ENCODE measurements around the gene CXCL11. TPM values are rescaled to one million over a fixed set of nuclear protein-coding genes. Genes with fewer than 3 reads are reported as not detected.
A peak's percentile ranks its signal among the peaks of the same experiment; 100 is the strongest.
"Not testable (repeated sequence)": the region's sequence is repeated elsewhere in the genome, so short reads cannot be mapped to it uniquely, and the experiment has no call there.

The CXCL11 gene
- total RNA-seq, 1 donor from 2014 or later = not detected

DNA sequence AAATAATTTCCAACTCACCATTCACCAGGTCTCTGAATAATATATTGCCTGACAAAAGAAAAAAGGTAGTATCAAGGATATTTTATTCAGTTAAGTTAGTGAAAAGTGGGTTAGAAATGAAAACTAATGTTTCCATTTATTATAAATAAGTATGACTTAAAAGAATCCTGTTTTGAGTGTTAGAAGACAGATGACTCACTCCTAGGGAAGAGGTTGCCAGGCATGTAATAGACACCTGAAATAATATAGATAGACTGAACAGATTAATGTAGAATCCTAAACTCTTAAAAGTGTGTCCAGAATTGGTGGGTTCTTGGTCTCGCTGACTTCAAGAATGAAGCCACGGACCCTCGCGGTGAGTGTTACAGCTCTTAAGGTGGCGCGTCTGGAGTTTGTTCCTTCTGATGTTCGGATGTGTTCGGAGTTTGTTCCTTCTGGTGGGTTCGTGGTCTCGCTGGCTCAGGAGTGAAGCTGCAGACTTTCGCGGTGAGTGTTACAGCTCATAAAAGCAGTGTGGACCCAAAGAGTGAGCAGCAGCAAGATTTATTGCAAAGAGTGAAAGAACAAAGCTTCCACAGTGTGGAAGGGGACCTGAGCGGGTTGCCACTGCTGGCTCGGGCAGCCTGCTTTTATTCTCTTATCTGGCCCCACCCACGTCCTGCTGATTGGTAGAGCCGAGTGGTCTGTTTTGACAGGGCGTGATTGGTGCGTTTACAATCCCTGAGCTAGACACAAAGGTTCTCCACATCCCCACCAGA lies 6.5 kb upstream of the CXCL11 start:
- DNase-seq (ENCODE audit: low spot score) = not testable (repeated sequence)

DNA sequence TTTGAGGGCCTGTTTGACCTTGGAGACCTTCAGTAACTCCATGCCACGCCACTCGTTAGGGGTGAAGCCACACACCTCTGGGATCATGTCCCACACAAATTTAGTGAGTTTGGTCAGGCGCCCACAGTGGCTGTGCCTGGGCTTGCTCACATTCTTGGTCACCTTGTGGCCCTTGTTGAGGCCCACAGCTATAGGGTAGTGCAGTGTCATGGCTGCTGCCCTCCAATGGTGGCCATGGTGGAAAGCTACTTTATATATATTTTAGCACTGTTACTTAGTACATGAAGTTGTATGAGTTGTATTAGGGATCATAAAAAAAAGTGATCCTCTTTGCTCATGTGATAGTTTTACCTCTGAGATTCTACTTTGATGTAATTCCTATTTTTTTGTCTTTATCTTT lies 985 bp upstream of the CXCL11 start:
- no peak for DNase-seq (ENCODE audit: low spot score)

DNA sequence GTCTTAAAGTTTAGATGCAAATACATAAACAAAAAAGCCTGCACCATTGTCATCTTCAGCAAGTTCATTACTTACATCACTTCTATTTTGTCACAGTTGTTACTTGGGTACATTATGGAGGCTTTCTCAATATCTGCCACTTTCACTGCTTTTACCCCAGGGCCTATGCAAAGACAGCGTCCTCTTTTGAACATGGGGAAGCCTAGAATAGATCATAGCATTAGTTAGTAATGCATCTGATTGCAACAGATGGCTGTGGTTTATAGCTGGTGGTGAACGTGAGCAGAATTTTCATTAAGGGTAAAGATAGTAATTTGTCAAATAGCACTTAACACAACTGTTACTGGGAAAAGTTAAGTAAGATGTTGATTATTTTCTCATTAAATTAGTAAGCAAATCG lies 729 bp downstream of the CXCL11 start:
- no peak for DNase-seq (ENCODE audit: low spot score)

DNA sequence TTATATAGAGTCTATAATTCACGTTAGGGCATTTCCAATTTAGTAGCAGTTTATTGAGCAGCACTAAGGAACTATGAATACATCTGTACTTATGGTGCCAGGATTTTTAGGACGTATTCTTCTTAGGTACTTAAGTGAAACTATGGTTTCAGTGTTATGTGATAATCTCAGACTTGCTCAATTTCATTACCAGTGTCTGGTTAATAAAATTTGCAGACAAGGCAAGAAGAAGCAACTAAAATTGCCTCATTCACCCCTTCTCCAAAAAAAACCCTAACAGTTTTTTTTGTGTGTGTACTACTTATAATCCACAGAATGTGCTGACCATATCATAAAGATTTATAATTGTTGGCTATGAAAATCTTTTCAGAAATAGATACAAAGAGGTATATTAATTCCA lies 6.6 kb downstream of the CXCL11 start:
- DNase-seq (ENCODE audit: low spot score) = no peak

DNA sequence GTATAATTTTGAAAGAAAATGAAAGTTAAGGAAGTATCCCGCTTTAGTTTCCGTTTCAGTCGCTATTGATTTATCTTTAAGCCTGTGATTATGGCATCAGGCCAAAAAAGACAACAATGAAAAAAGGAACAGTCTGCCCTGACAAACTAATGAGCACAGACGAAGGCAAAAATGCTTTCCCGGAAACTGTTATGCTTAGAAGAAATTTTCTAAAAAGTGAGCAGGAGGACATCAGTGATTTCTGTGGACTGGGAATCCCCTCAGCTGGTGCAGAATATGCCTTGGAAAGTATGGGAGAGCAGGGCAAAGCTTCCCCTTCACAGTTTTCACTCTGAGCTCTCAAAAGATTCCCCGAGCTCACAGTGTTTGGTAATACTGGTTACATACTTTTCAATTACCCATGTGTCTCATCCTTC lies 7.5 kb downstream of the CXCL11 start:
- DNase-seq (ENCODE audit: low spot score) = no peak

DNA sequence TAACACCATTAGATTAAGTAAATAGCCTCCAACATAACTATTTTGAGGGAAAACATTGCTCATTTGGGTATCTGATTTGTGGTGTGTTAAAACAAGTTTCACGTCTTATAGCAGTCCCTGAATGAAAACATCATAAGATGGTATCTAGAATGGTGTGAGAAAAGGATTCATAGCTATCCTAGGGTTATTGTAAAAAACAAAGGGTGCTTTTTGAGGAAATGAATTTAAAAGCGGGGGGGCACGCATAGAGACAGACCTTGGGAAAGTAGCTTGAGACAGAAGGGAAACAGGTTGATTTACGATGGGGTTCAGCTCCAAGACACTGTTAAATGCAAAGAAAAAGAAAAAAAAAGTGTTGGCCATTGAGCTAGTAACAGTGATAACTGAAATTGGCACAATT lies 11.8 kb downstream of the CXCL11 start:
- DNase-seq (ENCODE audit: low spot score) = no peak

DNA sequence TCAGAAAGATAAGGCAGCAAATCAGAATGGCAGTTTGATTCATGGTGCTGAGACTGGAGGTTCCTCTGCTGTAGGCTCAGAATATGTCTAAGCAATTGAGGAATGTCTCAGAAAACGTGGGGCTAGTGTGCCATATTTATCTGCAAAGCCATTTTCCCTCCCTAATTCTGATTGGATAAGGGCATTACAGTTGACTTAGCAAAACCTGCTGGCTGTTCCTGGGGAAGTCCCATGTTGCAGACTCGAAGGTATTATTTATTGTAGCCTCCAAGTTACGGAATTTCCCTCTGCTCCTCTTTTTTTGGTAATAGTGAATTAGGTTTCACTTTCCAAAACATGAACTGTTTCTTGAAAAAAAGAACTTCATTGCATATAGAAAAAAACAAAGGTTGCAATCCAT lies 12.5 kb downstream of the CXCL11 start, which contains the start of gene CXCL10:
Gene CXCL10, minus strand, starts transcription at position 109 of the 400 bp plus-strand sequence. Its CDS starts 66 bp downstream, at position 43.
- DNase-seq (ENCODE audit: low spot score) = no peak

DNA sequence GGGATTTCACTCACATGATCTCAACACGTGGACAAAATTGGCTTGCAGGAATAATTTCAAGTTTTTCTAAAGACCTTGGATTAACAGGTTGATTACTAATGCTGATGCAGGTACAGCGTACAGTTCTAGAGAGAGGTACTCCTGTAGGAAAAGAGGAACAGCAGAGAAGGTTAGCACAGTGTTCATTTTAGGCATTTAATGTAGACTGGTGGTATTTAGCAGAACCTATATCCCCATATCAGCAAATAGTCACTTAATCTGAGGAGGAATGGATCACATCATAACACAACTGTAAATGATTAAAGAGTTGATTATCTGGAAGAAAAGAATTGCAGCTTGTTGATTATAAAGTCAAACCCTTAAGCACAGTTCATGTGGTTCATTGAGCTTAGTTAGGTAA lies 13.2 kb downstream of the CXCL11 start:
- DNase-seq (ENCODE audit: low spot score) = no peak

DNA sequence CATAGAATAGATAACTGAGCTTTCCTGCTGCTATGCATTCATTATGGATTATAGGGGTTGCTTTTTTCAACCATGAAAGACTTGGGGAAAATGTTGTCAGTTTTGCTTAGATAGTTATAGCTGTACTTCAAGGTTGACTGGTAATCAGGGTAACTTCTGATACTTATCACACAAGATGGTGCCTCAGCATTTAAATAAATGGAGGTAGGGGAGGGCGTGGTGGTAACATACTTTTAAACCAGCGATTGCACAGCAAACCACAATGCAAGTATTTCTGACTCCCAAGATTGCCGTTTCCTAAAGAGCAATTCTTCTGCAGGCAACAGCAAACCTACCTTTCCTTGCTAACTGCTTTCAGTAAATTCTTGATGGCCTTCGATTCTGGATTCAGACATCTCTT lies 13.8 kb downstream of the CXCL11 start:
- no peak for DNase-seq (ENCODE audit: low spot score)

DNA sequence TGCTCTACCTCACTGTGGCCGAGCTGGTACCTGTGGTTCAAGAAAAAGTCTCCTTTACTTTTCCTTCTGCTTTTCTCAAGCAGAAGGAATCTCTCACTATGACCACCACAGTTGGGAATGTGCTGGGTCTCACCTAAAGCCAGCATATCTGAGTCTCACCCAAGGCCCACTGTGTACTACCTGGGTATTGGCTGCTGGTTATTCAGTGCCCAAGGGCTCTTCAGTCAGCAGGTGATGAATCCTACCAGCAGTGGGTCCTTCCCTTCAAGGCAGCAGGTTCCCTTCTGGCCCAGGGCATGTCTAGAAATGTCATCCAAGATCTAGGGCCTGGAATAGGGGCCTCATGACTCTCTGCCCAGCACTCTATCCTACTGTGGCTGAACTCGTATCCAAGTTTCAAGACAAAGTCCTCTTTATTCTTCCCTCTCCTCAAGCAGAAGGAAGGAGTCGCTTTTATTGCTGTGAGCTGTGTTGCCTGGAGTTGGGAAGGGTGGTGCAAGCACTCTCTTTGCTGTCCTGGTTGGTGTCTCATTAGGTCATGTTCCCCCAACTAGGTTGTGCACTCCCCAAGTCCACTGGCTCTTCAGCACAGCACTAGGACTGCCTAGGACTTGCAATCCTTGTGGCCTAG lies 18.7 kb downstream of the CXCL11 start:
- DNase-seq (ENCODE audit: low spot score) = no peak

DNA sequence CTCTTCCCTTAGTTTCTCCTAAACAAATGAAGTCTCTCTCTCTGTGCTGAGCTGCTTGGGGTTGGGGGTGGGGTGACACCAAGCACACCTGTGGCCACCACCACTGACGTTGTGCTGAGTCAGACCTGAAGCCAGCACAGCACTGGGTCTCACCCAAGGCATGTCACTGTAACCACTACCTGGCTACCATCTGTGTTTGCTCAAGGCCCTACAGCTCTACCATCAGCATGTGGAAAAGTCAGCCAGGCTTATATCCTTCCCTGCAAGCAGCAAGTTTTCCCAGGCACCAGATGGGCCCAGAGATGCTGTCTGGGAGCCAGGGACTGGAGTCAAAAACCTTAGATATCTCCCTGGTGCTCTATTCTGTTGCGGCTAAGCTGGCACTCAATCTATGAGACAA lies 19.5 kb downstream of the CXCL11 start:
- no peak for DNase-seq (ENCODE audit: low spot score)

DNA sequence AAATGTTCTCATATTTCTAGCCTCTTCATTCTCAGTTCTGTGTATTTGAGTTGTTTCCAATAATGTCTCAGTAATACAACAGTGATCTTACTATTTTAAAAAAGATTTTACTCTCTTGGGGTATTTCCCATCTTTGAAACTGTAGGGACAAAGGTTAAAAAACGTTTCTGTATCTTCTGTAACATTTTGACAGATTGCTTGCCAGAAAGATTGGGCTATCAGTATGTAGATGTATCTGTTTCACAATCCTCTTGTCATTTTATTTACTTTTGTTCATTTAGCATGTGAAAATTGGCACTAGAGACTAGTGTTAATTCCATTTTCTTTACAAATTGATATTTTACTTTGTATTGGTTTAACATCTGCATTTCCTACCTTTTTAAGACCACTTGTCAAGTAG lies 22.3 kb downstream of the CXCL11 start:
- no peak for DNase-seq (ENCODE audit: low spot score)

DNA sequence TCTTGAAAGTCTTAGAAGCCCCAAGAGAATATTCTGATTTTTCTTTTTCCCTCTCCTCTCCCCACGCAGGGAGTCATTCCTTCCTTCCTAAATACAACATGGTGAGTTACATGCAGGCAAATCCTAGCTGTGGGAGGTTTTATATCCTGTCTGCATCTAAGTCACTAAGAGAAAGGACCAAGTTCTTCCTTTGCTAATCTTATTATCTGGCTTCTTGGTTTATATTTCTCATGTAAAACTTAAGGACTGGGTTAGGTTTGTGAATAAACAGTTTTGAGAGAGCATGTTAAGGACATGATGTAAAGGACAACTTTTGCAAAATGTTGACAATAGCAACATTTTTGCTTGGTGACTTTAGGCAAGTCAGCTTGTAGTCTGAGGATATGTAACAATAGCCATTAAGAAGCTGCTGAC lies 23.5 kb downstream of the CXCL11 start:
- no peak for DNase-seq (ENCODE audit: low spot score)

DNA sequence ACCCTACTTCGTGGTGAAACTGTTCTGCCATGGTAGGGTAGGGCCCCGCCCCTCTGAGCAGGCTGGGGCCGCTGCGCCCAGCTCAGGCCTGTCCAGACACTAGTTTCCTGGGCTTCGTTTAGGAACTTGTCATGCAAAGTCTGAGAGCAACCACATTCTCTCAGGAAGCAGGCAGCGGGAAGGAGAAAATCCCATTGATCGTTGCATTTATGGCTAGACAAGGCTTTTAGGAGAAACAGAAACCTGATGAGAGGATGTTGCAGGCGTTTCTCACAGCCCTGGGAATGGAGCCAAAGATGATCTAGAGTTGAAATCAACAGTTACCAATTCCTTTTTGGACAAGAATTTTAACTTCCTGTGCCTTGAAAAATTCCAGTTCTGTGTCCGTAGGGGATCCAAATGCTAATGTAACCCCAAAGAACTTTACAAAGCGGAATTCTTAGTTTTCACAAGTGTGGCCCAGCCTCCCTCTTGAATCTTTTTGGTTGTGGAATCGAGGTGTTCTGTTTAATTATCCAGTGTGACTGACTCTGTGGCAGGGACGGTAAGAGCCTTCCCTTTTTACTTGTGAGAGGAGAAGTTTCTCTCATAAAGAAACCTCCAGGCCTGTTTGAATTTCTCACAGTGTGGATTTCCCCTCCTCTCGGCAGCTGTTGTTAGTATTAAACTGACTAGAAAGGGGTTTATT lies 24.0 kb downstream of the CXCL11 start:
- DNase-seq (ENCODE audit: low spot score) = peak; percentile 36

DNA sequence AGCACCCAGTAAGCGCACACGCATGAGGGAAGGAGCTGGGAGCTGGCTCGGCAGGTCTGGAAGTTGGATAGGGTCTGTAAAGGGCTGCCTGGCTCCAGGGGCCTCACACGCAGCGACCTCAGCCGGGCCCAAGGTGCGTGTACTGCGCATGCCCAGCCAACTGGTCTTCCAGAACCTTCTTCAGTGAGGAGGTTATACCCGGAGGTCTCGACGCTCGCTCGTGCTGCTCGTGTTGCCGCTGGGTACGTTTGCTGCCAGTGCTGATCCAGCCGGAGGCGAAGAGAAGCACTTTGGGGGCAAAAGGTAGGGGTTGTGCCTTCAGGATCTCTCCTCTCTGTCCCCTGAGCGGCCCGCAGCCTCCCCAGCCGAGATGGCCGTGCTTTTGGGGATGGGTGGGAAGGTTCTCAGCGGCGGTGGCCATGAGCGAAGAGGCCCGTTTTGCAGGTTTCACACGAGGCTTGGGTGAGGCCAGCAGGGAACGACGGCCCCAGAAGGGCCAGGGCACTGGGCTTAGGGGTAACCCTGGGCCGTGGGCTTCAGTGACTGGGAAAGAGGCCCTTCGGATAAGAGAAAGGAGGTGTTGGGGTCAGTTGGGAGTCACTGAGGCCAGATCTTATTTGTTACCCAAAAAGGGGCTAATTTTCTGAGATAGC lies 24.7 kb downstream of the CXCL11 start:
- no peak for DNase-seq (ENCODE audit: low spot score)

DNA sequence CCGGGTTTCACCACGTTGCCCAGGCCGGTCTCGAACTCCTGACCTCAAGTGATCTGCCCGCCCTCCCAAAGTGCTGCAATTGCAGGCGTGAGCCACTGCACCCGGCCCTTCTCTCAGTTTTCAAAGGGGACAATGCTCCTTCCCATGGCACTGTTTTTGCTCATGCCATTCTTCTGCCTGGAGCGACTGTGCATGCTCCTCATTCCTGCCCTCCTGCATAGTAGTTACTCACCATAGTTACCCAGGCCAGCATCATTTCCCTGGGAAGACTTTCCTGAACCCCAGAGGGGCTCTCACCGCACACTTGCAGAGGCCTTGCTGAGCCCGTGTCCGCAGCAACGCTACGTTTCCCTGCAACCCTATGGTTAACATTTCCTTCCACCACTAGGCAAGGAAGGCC lies 25.3 kb downstream of the CXCL11 start:
- no peak for DNase-seq (ENCODE audit: low spot score)

DNA sequence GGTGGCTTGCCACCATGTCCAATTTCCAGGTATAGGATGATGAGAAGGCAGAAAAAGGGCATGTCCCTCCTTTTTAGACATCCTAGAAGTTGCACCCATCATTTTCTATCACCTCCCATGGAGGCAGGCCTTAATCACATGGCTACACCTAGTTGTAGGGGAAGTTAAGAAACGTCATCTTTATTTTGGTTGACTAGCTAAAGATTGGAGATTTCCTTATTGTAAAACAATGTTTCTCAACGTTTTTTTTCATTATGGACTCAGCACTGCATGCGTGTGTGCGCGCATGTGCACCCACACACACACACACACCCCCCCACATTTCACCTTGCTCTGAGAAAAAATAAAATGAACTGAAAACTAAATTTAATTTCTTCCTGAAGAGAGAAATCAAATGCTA lies 26.6 kb downstream of the CXCL11 start:
- DNase-seq (ENCODE audit: low spot score) = no peak

DNA sequence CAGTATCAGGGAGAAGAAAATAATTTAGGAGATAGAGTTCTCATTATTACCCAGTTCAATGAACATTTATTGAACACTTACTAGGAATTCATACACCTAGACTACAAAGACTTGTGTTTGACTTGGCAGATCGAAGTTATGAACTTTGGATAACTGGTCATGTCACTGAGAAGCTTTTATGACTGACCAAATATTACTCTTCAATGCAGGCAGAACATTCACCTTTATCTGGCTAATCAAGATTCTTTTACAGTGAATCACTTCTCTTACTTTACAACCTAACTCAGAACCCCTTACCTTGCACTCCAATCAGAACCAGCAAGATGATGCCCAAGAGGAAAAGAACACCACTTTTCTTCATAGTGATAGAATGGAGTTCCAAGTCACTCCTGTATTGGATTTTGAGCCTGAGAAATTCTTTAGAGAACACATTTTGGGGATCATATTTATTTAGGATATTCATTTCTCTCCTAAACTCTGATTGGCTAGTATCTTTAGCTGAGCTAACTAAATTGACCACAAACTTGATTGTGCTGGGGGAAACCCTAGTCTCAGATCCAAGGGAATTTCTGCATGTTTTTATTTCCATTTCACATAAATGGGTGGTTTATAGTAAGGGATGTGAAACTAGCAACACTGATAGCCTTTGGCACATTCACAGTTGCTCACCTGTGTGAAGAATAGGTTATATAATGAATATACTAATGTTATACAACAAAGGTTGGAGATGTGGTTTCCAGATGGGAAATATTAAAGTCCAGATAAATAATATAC lies 28.6 kb downstream of the CXCL11 start, which contains the start of gene CXCL9:
Gene CXCL9, minus strand, starts transcription at position 421 of the 774 bp plus-strand sequence. Its CDS starts 60 bp downstream, at position 361.
- DNase-seq (ENCODE audit: low spot score) = no peak

DNA sequence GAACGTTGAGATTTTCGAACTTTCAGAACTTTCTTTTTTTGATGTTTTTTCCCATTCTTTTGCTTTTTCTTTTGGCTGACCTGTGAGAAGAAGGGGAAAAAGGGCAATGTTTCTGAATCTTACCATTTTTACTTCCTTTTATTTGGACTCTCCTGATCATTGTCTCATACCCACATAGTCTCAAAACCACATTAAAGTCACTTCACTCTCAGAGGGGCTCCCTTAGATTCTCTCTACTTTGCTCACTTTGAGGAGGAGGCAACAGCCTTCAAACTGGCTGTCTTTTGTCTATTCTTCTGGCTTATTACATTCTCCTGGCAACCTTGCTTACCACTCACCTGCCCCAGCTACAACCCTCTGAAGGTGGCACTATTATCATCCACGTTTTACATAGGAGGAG lies 32.2 kb downstream of the CXCL11 start:
- DNase-seq (ENCODE audit: low spot score) = no peak

DNA sequence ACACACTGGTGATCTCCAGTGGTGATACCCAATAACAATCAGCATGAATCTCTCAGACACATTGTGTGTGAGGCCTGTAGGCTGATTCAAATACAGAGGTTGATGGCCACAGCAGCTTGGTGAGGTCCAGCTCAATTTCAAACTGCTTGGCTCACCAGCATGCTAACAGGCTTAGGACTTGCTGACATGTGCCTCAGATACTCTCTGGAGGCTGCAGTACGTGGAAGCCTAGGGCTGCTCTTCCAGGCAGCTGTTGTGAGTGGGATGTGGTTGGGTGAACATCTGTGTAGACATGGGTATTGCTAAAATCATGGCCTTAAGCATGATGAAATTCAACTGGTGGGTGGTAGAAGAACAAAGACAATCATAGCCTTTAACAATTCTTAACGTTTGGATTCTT lies 32.8 kb downstream of the CXCL11 start:
- no peak for DNase-seq (ENCODE audit: low spot score)

DNA sequence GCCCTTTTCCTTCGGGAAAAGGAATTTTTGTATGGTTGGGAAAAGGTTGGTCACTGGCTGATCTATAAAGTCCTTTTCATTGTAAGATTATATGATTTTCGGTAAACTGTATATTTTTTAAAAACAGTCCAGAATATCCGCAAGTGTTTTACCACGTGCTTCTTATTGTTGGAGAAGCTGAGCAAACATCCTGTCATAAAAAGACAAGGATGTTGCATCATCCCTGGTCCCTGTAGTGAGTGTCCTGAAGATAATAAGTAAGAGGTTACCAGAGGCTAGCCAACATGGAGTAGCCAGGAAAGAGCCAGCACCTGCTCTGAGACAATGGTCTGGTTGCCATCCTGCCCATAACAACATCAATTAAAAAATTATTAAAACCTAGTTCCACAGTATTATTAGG lies 33.7 kb downstream of the CXCL11 start:
- DNase-seq (ENCODE audit: low spot score) = no peak

Data from mucosa of gallbladder (tissue), 1 donor.